HG03575 (cell line): ENCODE data around the gene ITFG1.
A peak's percentile ranks its signal among the peaks of the same experiment; 100 is the strongest.
"Not testable (repeated sequence)": the region's sequence is repeated elsewhere in the genome, so short reads cannot be mapped to it uniquely, and the experiment has no call there.

Experiments used
- ATAC-seq: cut with Tn5 transposase; IDR thresholded peaks from one replicate; pipeline ENCODE4 v1.9.1; 2021; ENCODE audit not compliant: unreplicated experiment, insufficient number of reproducible peaks, low FRiP score; ENCODE audit errors: extremely low read depth

ITFG1 gene

DNA sequence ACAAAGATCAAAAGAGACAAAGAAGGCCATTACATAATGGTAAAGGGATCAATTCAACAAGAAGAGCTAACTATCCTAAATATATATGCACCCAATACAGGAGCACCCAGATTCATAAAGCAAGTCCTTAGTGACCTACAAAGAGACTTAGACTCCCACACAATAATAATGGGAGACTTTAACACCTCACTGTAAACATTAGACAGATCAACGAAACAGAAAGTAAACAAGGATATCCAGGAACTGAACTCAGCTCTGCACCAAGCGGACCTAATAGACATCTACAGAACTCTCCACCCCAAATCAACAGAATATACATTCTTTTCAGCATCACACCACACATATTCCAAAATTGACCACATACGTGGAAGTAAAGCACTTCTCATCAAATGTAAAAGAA, 20.8 kb downstream of the ITFG1 start:
- not testable (repeated sequence) for ATAC-seq

DNA sequence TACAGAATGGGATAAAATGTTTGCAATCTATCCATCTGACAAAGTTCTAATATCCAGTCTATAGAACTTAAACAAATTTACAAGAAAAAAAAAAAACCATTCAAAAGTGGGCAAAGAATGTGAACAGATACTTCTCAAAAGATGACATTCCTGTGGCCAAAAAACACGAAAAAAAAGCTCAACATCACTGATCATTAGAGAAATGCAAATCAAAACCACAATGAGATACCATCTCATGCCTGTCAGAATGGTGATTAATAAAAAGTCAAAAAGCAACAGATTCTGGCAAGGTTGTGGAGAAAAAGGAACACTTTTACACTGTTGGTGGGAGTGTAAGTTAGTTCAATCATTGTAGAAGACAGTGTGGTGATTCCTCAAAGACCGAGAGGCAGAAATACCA, 26.6 kb downstream of the ITFG1 start:
- ATAC-seq, result not testable (repeated sequence)

DNA sequence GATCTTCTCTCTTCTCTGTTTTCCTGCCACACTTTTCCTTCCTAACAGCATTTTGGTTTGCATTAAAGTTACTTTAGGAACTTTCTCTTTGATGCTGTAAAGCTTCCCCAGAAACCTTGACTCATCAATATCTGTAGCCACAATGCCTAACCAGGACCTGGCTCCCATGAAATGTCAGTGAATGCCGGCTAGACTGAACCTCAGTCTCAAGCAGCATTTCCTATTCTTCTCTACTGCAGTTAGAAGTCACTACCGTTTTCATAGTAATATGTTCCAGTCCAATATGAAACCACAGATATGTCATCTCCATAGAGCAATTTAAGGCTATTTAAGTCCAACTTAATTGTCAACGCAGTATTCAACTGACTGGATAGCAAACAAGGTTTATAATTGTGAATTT, 28.9 kb downstream of the ITFG1 start:
- no peak for ATAC-seq

- no peak for ATAC-seq
These were observed 34.1 kb downstream of the ITFG1 start for GRCh38 chr16:47426806-47427205.

DNA sequence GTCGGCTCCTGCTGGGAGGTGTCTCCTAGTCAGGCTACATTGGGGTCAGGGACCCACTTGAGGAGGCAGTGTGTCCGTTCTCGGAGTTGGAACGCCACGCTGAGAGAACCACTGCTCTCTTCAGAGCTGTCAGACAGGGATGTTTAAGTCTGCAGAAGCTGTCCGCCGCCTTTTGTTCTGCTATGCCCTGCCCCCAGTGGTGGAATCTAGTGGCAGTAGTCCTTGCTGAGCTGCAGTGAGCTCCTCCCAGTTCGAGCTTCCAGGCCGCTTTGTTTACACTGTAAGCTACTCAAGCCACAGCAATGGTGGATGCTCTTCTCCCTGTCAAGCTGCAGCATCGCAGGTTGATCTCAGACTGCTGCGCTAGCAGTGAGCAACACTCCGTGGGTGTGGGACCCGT, 36.0 kb downstream of the ITFG1 start:
- ATAC-seq, result no peak

- no peak for ATAC-seq
These were observed 44.0 kb downstream of the ITFG1 start for GRCh38 chr16:47416869-47417268.

GRCh38 chr16:47413041-47413440, 47.8 kb downstream of the ITFG1 start:
- ATAC-seq, result no peak

- ATAC-seq, result no peak
These were observed 52.4 kb downstream of the ITFG1 start for GRCh38 chr16:47408491-47408890.

DNA sequence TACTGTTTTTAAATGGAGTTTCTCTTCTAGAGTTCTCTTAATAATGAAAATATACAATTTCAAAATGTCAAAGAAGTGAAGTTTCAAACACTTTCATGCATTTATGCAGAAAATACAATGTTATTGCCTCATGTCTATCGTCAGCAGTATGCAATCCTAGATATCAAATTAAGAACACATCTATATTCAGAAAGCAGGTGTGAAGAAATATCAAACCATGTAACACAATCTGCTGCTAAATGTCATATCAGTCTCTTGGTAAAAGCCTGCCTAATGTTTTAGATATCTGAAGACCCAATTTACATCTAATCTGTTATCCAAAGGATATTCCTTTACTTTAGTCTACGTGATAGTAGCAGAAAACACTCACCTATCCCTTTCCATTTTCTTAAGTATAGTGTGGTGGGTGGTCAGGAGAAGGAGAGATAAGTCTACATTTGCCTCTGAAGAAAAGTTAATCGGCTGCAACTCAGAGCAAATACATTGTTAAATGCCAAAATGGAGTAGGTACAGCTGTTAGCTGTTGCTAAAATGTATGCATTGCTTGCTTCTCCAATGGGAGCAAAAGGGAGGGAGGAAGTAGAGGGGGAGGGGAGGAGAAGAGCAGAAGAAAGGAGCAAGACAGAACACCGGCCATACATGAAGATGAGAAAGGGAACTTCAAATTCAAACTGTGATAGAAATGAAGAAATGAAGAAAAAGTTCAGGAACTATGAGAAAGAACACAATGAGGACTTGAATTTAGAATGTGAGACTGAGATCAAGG, 64.9 kb downstream of the ITFG1 start:
- no peak for ATAC-seq

DNA sequence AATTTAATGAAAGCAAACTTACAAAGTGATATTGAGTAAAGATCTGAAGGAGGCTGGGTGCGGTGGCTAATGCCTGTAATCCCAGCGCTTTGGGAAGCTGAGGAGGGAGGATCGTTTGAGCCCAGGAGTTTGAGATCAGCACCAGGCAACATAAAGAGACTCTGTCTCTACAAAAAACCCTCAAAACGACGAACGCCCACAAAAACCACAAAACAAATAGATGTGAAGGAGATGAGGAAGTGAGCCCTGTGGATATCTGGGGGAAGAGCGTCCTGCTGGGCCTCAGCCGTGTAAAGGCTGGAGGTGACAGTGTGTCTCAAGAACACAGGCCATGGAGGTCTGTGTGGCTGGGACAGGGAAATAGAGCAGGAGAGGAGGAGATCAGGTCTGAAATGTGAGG, 68.8 kb downstream of the ITFG1 start:
- peak; percentile 48 for ATAC-seq

GRCh38 chr16:47388705-47389104, 72.2 kb downstream of the ITFG1 start:
- no peak for ATAC-seq

- no peak for ATAC-seq
These were observed 73.7 kb downstream of the ITFG1 start for GRCh38 chr16:47387026-47387734.

- ATAC-seq, result no peak
These were observed 74.6 kb downstream of the ITFG1 start for GRCh38 chr16:47386201-47386718.

- ATAC-seq, result no peak
These were observed 78.5 kb downstream of the ITFG1 start for GRCh38 chr16:47382362-47382761.

GRCh38 chr16:47377154-47377553, 83.7 kb downstream of the ITFG1 start:
- no peak for ATAC-seq

- no peak for ATAC-seq
These were observed 85.4 kb downstream of the ITFG1 start for GRCh38 chr16:47375423-47375822.

DNA sequence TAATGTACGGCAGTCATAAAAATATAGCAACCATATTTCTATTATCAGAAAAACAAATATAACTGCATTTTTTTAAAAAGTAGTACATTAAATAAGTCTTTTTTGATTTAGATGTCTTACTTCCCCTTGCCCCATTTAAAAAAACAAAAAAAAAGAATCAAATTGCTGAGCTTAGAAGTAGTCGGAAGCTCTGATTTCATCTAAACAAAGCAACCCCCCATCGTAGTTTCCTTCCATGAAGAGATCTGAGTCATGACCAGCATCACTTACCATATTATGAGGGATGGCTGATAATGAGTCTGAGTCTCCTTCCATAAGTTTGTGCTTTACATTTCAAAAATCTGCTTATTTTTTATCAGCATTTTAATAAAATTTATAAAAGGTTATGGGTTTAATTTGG, 86.2 kb downstream of the ITFG1 start:
- ATAC-seq, result no peak

- no peak for ATAC-seq
These were observed 89.4 kb downstream of the ITFG1 start for GRCh38 chr16:47371271-47372014.

GRCh38 chr16:47370536-47370935, 90.3 kb downstream of the ITFG1 start:
- no peak for ATAC-seq

DNA sequence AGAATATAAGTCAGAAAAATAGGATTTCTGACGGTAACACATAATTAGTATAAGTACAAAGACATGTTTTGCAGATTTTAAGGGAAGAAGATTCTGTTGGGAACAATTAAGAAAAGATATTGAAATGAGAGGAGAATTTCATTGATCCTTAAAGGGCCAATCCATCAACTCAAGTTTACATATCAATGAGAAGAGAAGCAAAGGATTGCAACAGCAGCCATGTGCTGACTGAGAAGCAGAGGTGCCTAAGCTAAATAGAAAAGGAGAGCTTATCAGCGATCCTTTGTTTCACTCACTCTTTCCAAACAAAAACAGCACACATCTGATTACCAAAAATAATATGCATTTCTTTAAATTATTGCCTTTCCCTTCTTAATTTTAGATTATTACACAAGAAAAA, 94.6 kb downstream of the ITFG1 start:
- no peak for ATAC-seq
